GM10248 (cell line): ENCODE measurements around the gene KBTBD7.
A peak's percentile ranks its signal among the peaks of the same experiment; 100 is the strongest.

ENCODE experiments used
- CTCF ChIA-PET: fragments of 300-600 bp; sonication (Branson Sonifier 250); formaldehyde crosslinking; extraction: SDS; loops from one replicate; lab custom pipeline; 2021; ENCODE audit warnings: antibody characterized with exemption; lab: Yijun Ruan, JAX
- POLR2A ChIA-PET: fragments of 350-650 bp; sonication (Branson Sonifier 250); formaldehyde crosslinking; extraction: SDS; loops from one replicate; lab custom pipeline; 2020; ENCODE audit warnings: antibody characterized with exemption; lab: Yijun Ruan, JAX
- DNase-seq: peaks from one replicate; pipeline ENCODE4 v3.0.0; 2012; ENCODE audit errors: extremely low spot score
- CTCF ChIP-seq: IDR thresholded peaks from 2 replicates; pipeline ENCODE4 v1.5.1; 2012; ENCODE audit warnings: mild to moderate bottlenecking, low read depth; ENCODE audit errors: extremely low read depth, missing control alignments, control extremely low read depth

The KBTBD7 gene

GRCh38 chr13:41231025-41231677, 36.8 kb upstream of the KBTBD7 start:
- CTCF ChIA-PET, result interaction anchor here (0.8 to 2.6 kb wide), 7 partner anchors 9 to 176 kb away, joined by 3 to 20 read pairs (median 3); no protein-coding TSS in a partner anchor
- POLR2A ChIA-PET, result interaction anchor here (0.6 to 0.7 kb wide), 4 partner anchors 136 to 1085 kb away, joined by 3 to 5 read pairs (median 4); no protein-coding TSS in a partner anchor
- TF ChIP-seq CTCF, result no peak
- DNase-seq, result no peak

GRCh38 chr13:41229356-41229755, 35.0 kb upstream of the KBTBD7 start:
- ChIA-PET CTCF (interaction anchor here (1.0 kb wide), 1 partner anchor 155 kb away, joined by 4 read pairs; no protein-coding TSS in a partner anchor), POLR2A (no interaction called here)
- DNase-seq, result no peak
- no peak for TF ChIP-seq CTCF

GRCh38 chr13:41224113-41225110, 30.0 kb upstream of the KBTBD7 start:
- DNase-seq, result no peak
- TF ChIP-seq CTCF, result no peak
- CTCF ChIA-PET, result interaction anchor here (1.0 kb wide), 1 partner anchor 27 kb away, joined by 3 read pairs; no protein-coding TSS in a partner anchor
- POLR2A ChIA-PET, result no interaction called here

- TF ChIP-seq CTCF, result peak; percentile 79
- CTCF ChIA-PET, result interaction anchor here (0.7 to 2.6 kb wide), 24 partner anchors 9 to 727 kb away, joined by 3 to 20 read pairs (median 4); partner anchors contain the start of gene WBP4
- POLR2A ChIA-PET, result no interaction called here
- DNase-seq, result peak; percentile 68
Measured at GRCh38 chr13:41222259-41222852, 28.0 kb upstream of the KBTBD7 start.

- no peak for DNase-seq
- POLR2A ChIA-PET, result interaction anchor here (0.7 kb wide), 1 partner anchor 74 kb away, joined by 9 read pairs; no protein-coding TSS in a partner anchor
- TF ChIP-seq CTCF, result no peak
- CTCF ChIA-PET, result interaction anchor here (1.0 to 2.6 kb wide), 8 partner anchors 8 to 166 kb away, joined by 3 to 16 read pairs (median 4); no protein-coding TSS in a partner anchor
Measured at GRCh38 chr13:41220401-41220800, 26.0 kb upstream of the KBTBD7 start.

- ChIA-PET CTCF (interaction anchor here (1.0 to 2.3 kb wide), 3 partner anchors 11 to 162 kb away, joined by 3 to 5 read pairs (median 3); no protein-coding TSS in a partner anchor), POLR2A (no interaction called here)
Measured at GRCh38 chr13:41216160-41216559, 21.8 kb upstream of the KBTBD7 start.

More at GRCh38 chr13:41216160-41216559, 21.8 kb upstream of the KBTBD7 start:
- no peak for DNase-seq
- TF ChIP-seq CTCF, result no peak
